Breast epithelium (tissue), 3 donors: ENCODE results near the gene AFAP1.

Experiments used
- CTCF ChIP-seq, 3 donors: fragments of 450-650 bp; IDR thresholded peaks; one replicate each; pipeline ENCODE4 v1.5.1; 2016 to 2017; ENCODE audit warnings: antibody characterized with exemption in 3 of 3, mild to moderate bottlenecking in 3 of 3, moderate library complexity in 3 of 3
- POLR2A ChIP-seq: fragments of 450-650 bp; IDR thresholded peaks from one replicate; pipeline ENCODE4 v1.6.1; 2016; ENCODE audit warnings: antibody characterized with exemption, mild to moderate bottlenecking, moderate library complexity

GRCh38 chr4:7949759-7950158 lies 10.1 kb upstream of the AFAP1 start:
- no peak for TF ChIP-seq CTCF (IDR thresholded peaks at IDR 0.05)
- no peak for TF ChIP-seq POLR2A
